HAP-1 (cell line): ENCODE results near the gene NELL1.

ENCODE experiments used
- DNase-seq, 2 experiments: peaks; one replicate each; pipeline ENCODE4 v3.0.0-alpha.2; 2016 to 2020; ENCODE audit warnings: low spot score in 2 of 2
- H3K27me3 ChIP-seq: fragments of 250-450 bp; sonication (Bioruptor Pico); 2 replicates; pipeline ENCODE4 v1.5.1; 2020; ENCODE audit warnings: low read depth, mild to moderate bottlenecking, moderate library complexity
- H3K36me3 ChIP-seq: fragments of 250-450 bp; sonication (Bioruptor Pico); replicated peaks from 2 replicates; pipeline ENCODE4 v1.5.1; 2020; ENCODE audit warnings: mild to moderate bottlenecking
- H3K4me1 ChIP-seq: fragments of 250-450 bp; sonication (Bioruptor Pico); 2 replicates; pipeline ENCODE4 v1.5.1; 2020; ENCODE audit warnings: mild to moderate bottlenecking
- H3K4me3 ChIP-seq: fragments of 250-450 bp; sonication (Bioruptor Pico); 2 replicates; pipeline ENCODE4 v1.5.1; 2020; ENCODE audit warnings: mild to moderate bottlenecking, moderate library complexity
- H3K9me3 ChIP-seq: fragments of 250-450 bp; sonication (Bioruptor Pico); 2 replicates; pipeline ENCODE4 v1.5.1; 2020; ENCODE audit warnings: mild to moderate bottlenecking, moderate library complexity
- in situ Hi-C: fragments of 300-500 bp; cut with MboI; formaldehyde crosslinking; loops from 3 replicates; pipeline ENCODE4 v1.14.3; 2020; ENCODE audit warnings: low sequenced_read_pairs, inconsistent platforms, mixed read lengths

NELL1 gene

DNA sequence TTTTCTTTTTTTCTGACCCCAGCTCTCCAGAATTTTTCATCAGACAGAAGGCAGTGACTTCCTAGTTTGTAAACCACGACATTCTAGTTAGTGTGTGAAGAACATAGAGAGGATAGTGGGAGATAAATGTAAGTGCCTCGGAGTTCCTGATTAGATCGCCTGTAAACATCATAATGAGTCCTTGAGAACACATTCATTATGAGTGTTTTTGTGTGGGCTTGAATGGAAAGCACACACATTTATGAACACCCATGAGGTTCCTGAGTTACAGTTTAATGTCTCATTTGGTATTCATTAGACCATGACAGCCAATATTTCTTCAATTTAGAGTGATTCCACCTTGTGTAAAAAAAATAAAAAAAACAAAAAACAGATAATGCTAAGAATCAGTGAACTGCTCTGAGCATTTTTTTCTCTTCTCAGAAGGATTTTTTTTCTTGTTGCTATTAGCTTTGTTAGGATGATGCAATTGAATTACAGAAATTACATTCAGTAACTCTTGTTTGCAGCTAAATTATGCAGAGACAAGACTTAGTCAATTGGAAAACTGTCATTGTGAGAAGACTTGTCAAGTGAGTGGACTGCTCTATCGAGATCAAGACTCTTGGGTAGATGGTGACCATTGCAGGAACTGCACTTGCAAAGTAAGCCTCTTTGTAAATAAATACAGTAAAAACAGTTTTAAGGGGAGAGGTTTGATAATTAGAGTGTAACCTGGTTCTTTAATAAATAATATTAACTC is 257.6 kb downstream of the NELL1 start:
- no peak for DNase-seq
- Histone ChIP-seq H3K9me3 (no peaks in the 10 kb centered on the region), H3K4me1 (no peaks in the 10 kb centered on the region; the same call in 1 of the 2 replicates), H3K4me3 (no peak overlapping the region), H3K27me3 (no peaks in the 10 kb centered on the region), H3K36me3 (no peaks in the 10 kb centered on the region)
- in situ Hi-C loops: no loop called here

GRCh38 chr11:20931029-20931428 is 261.6 kb downstream of the NELL1 start:
- H3K4me3 ChIP-seq: no peak overlapping the region
- DNase-seq: no peak
- in situ Hi-C loops: no loop called here
- H3K36me3 ChIP-seq: no peaks in the 10 kb centered on the region
- no peaks in the 10 kb centered on the region for H3K27me3 ChIP-seq
- no peaks in the 10 kb centered on the region for H3K9me3 ChIP-seq
- no peaks in the 10 kb centered on the region; the same call in 1 of the 2 replicates for H3K4me1 ChIP-seq

GRCh38 chr11:20933086-20933485 is 263.7 kb downstream of the NELL1 start:
- no peaks in the 10 kb centered on the region for H3K36me3 ChIP-seq
- H3K4me3 ChIP-seq: no peak overlapping the region
- in situ Hi-C loops: no loop called here
- no peak for DNase-seq
- H3K27me3 ChIP-seq: no peaks in the 10 kb centered on the region
- H3K9me3 ChIP-seq: no peaks in the 10 kb centered on the region
- no peaks in the 10 kb centered on the region for H3K4me1 ChIP-seq

- DNase-seq: no peak
- Histone ChIP-seq H3K36me3 (no peaks in the 10 kb centered on the region), H3K4me1 (no peaks in the 10 kb centered on the region), H3K27me3 (no peaks in the 10 kb centered on the region), H3K4me3 (no peak overlapping the region), H3K9me3 (no peaks in the 10 kb centered on the region)
- in situ Hi-C loops: no loop called here
Measured at GRCh38 chr11:20933958-20934357, 264.6 kb downstream of the NELL1 start.

GRCh38 chr11:20934516-20934915 is 265.1 kb downstream of the NELL1 start:
- no peaks in the 10 kb centered on the region for H3K4me1 ChIP-seq
- no peaks in the 10 kb centered on the region for H3K9me3 ChIP-seq
- DNase-seq: no peak
- no peaks in the 10 kb centered on the region for H3K36me3 ChIP-seq
- no peaks in the 10 kb centered on the region for H3K27me3 ChIP-seq
- H3K4me3 ChIP-seq: no peak overlapping the region
- in situ Hi-C loops: no loop called here

DNA sequence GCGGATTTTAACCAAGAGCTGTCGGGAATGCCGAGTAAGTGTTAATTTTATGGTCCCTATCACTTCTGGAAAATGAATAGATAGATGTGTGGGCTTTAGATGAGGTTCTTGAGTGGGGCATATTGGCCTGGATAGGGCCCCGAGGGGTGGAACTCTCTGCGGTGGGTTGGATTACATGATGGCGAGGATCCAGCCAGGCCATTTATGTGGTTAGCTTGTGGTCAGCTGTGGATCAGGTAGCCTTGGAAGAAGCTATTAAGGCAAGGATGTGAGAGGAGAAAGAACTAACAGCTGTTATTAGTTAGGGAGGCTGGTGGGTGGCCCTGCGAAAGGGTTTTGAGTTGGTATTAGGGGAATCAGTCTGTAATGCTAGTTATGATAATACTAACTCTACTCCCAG is 268.4 kb downstream of the NELL1 start:
- Histone ChIP-seq H3K36me3 (no peaks in the 10 kb centered on the region), H3K27me3 (no peaks in the 10 kb centered on the region), H3K4me1 (no peaks in the 10 kb centered on the region), H3K9me3 (no peaks in the 10 kb centered on the region), H3K4me3 (no peak overlapping the region)
- DNase-seq: no peak
- in situ Hi-C loops: no loop called here

DNA sequence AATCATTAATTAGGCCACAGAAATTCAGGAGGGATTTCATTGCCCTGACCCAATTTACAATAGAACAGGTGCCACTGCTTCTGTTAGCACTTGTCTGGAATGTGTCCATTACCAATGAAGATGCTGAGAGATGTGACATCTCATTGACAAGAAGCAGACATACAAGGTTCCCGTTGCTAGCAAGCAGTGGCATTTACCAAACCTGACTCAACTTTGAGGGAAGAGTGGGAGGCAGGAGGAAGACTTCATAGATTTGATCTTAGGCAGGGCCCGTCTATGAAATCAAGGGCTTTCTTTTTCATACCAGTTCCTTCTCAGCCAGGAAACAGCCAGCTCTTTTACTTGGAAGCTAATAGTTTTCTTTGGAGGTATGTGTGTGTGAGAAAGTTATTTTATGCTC is 280.2 kb downstream of the NELL1 start:
- no peak for DNase-seq
- H3K9me3 ChIP-seq: no peaks in the 10 kb centered on the region
- no peaks in the 10 kb centered on the region for H3K36me3 ChIP-seq
- in situ Hi-C loops: no loop called here
- no peak overlapping the region for H3K4me3 ChIP-seq
- no peaks in the 10 kb centered on the region for H3K27me3 ChIP-seq
- no peaks in the 10 kb centered on the region; the same call in 1 of the 2 replicates for H3K4me1 ChIP-seq

DNA sequence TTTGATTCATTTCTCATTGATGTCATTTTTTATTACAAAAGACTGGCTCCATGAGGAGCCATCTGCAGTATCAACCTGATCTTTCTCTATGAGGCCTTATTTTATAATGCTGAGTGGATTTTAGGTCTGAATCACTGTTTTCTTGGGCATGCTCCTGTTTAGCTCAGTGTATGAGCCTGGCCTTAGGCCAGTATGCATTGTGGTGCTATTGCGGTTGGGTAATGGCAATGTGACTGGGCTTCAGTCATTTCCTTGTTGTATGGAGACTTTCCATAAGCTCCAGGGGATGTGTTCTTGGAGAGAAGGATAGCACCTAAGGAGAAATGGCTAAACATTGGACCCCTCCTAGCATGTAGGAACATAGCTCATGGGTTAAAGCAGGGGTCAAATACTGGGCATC is 293.2 kb downstream of the NELL1 start:
- H3K4me1 ChIP-seq: no peaks in the 10 kb centered on the region
- no peaks in the 10 kb centered on the region for H3K27me3 ChIP-seq
- no peaks in the 10 kb centered on the region for H3K36me3 ChIP-seq
- in situ Hi-C loops: no loop called here
- no peak for DNase-seq
- no peak overlapping the region for H3K4me3 ChIP-seq
- H3K9me3 ChIP-seq: no peaks in the 10 kb centered on the region

DNA sequence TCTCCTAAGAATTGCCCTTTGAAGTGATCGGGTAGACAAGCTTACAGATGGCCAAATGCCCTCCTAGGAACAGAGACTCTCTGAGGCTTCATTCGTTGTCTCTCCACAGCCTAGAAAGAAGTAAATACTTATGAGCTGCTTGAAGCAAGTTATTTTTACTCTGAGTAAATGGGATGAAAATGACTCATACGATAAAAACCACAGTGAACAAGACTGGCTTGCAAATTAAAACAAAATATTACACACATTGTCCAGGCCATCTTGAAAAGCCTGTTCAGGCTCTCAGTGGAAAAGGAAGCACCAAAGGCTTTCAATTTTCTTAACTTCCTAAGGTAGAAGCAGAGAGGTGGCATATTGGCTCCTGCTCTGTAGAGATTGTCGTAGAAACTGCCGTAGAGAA is 294.2 kb downstream of the NELL1 start:
- no peaks in the 10 kb centered on the region for H3K9me3 ChIP-seq
- in situ Hi-C loops: no loop called here
- H3K36me3 ChIP-seq: no peaks in the 10 kb centered on the region
- no peaks in the 10 kb centered on the region for H3K27me3 ChIP-seq
- H3K4me1 ChIP-seq: no peaks in the 10 kb centered on the region
- H3K4me3 ChIP-seq: no peak overlapping the region
- DNase-seq: no peak

- Histone ChIP-seq H3K9me3 (no peaks in the 10 kb centered on the region), H3K4me1 (no peaks in the 10 kb centered on the region), H3K27me3 (no peaks in the 10 kb centered on the region), H3K36me3 (no peaks in the 10 kb centered on the region), H3K4me3 (no peak overlapping the region)
- in situ Hi-C loops: no loop called here
- DNase-seq: no peak
Measured at GRCh38 chr11:20964985-20965384, 295.6 kb downstream of the NELL1 start.

GRCh38 chr11:20966489-20966888 is 297.1 kb downstream of the NELL1 start:
- no peak overlapping the region for H3K4me3 ChIP-seq

GRCh38 chr11:20973940-20974559 is 304.7 kb downstream of the NELL1 start:
- no peak for DNase-seq
- H3K36me3 ChIP-seq: no peaks in the 10 kb centered on the region
- no peaks in the 10 kb centered on the region for H3K9me3 ChIP-seq
- no peak overlapping the region for H3K4me3 ChIP-seq
- H3K4me1 ChIP-seq: no peaks in the 10 kb centered on the region
- H3K27me3 ChIP-seq: no peaks in the 10 kb centered on the region
- in situ Hi-C loops: no loop called here

More at GRCh38 chr11:20966489-20966888, 297.1 kb downstream of the NELL1 start:
- no peaks in the 10 kb centered on the region for H3K9me3 ChIP-seq
- no peaks in the 10 kb centered on the region for H3K27me3 ChIP-seq
- in situ Hi-C loops: no loop called here
- no peaks in the 10 kb centered on the region for H3K36me3 ChIP-seq
- H3K4me1 ChIP-seq: no peaks in the 10 kb centered on the region
- DNase-seq: no peak

- no peak overlapping the region for H3K4me3 ChIP-seq
- H3K4me1 ChIP-seq: no peaks in the 10 kb centered on the region
- H3K27me3 ChIP-seq: no peaks in the 10 kb centered on the region; the same call in 1 of the 2 replicates
- H3K36me3 ChIP-seq: no peaks in the 10 kb centered on the region
- in situ Hi-C loops: no loop called here
- H3K9me3 ChIP-seq: no peaks in the 10 kb centered on the region; the same call in 1 of the 2 replicates
- no peak for DNase-seq
Measured at GRCh38 chr11:20980736-20981135, 311.4 kb downstream of the NELL1 start.

DNA sequence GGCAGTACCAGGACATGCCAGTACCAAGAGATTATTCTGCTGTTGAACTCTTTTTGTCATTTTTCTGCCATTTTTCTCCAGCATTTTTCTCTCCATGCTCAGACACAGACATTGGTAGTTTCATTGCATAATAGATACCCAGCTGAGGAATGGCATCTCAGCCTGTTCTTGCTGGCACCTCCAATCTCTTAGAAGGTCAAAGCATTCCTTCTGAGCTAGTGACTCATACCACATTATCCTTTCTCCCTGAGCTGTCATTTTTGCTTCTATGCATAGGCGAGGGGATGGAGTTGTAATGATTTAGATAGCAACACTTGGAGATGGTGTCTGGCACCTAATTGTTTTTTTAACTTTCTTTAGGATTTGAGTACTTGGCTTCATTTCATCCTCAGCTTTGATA is 321.1 kb downstream of the NELL1 start:
- Histone ChIP-seq H3K36me3 (no peaks in the 10 kb centered on the region), H3K4me1 (no peaks in the 10 kb centered on the region), H3K4me3 (no peak overlapping the region), H3K9me3 (no peaks in the 10 kb centered on the region; the same call in 1 of the 2 replicates), H3K27me3 (no peaks in the 10 kb centered on the region)
- in situ Hi-C loops: no loop called here
- no peak for DNase-seq
